Breast epithelium (tissue), 3 donors: Measurements from ENCODE around the gene WWC1.

Source experiments
- POLR2A ChIP-seq: fragments of 450-650 bp; IDR thresholded peaks from one replicate; pipeline ENCODE4 v1.6.1; 2016; ENCODE audit warnings: antibody characterized with exemption, mild to moderate bottlenecking, moderate library complexity
- POLR2AphosphoS5 ChIP-seq, 3 donors: sonication (generic); formaldehyde crosslinking; IDR thresholded peaks; one replicate each; pipeline ENCODE4 v1.6.1; 2017; ENCODE audit warnings: antibody characterized with exemption in 3 of 3
- TF ChIP-seq, protein P1 (sequence below), 3 donors: fragments of 450-650 bp; IDR thresholded peaks; one replicate each; pipeline ENCODE4 v1.5.1; 2016 to 2017; ENCODE audit warnings: antibody characterized with exemption in 3 of 3, mild to moderate bottlenecking in 3 of 3, moderate library complexity in 3 of 3

DNA sequence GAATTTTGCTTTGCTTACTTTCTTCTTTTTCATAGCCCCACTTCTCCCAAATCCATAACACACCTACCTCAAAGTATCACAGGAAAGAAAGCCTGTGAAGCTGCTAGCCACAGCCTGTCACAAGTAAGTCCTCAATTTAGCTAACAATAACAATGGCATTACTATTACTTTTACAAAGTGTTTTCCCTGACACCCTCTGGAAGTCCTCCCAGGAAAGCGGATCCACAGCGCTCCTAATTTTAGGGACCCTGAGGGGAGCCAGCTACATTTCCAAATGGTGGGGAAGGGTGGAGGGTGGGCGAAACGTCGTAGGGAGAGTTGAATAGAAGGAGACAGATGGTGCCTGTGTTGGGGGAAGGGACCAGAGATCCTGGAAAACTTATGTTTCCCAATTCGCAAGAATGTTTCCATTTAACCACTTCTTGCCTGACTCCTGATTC is 523 bp upstream of the WWC1 start:
- no peak for TF ChIP-seq POLR2AphosphoS5 (IDR thresholded peaks at IDR 0.05)
- TF ChIP-seq, protein P1, sequence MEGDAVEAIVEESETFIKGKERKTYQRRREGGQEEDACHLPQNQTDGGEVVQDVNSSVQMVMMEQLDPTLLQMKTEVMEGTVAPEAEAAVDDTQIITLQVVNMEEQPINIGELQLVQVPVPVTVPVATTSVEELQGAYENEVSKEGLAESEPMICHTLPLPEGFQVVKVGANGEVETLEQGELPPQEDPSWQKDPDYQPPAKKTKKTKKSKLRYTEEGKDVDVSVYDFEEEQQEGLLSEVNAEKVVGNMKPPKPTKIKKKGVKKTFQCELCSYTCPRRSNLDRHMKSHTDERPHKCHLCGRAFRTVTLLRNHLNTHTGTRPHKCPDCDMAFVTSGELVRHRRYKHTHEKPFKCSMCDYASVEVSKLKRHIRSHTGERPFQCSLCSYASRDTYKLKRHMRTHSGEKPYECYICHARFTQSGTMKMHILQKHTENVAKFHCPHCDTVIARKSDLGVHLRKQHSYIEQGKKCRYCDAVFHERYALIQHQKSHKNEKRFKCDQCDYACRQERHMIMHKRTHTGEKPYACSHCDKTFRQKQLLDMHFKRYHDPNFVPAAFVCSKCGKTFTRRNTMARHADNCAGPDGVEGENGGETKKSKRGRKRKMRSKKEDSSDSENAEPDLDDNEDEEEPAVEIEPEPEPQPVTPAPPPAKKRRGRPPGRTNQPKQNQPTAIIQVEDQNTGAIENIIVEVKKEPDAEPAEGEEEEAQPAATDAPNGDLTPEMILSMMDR (IDR thresholded peaks at IDR 0.05) = no peak
- no peak for TF ChIP-seq POLR2A
